GM12865 (cell line): ENCODE data around the gene CACNG1.

Experiments
- DNase-seq: peaks from one replicate; pipeline ENCODE4 v3.0.0; 2010; ENCODE audit warnings: low read depth
- H3K4me3 ChIP-seq: 2 replicates; pipeline ENCODE4 v1.5.1; 2011; ENCODE audit warnings: mild to moderate bottlenecking, low read depth, low read length, control low read depth
- TF ChIP-seq, protein P1 (sequence below): IDR thresholded peaks from 2 replicates; pipeline ENCODE4 v1.5.1; 2011; ENCODE audit warnings: low read length, control low read depth, low read depth, inconsistent platforms; ENCODE audit not compliant: insufficient read depth; ENCODE audit errors: missing control alignments

CACNG1 gene

DNA sequence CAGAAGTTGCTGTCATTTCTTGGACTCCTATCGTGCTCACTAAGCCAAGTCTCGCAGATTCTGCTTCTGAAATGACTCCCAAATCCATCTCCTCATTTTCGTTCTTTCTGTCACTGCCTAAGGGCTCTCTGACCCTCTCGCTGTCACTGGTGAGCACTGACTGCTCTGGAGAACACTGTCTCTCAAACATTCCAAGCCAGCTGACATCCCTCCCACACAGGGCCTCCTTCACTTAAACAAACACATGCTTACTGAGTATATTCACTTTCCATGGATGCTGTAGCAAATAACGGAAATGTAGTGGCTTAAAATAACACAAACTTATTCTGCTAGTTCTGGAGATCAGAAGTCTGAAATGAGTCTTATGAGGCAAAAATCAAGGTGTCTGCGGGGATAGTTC, 18.8 kb downstream of the CACNG1 start:
- H3K4me3 ChIP-seq: no peak overlapping the region
- TF ChIP-seq, protein P1, sequence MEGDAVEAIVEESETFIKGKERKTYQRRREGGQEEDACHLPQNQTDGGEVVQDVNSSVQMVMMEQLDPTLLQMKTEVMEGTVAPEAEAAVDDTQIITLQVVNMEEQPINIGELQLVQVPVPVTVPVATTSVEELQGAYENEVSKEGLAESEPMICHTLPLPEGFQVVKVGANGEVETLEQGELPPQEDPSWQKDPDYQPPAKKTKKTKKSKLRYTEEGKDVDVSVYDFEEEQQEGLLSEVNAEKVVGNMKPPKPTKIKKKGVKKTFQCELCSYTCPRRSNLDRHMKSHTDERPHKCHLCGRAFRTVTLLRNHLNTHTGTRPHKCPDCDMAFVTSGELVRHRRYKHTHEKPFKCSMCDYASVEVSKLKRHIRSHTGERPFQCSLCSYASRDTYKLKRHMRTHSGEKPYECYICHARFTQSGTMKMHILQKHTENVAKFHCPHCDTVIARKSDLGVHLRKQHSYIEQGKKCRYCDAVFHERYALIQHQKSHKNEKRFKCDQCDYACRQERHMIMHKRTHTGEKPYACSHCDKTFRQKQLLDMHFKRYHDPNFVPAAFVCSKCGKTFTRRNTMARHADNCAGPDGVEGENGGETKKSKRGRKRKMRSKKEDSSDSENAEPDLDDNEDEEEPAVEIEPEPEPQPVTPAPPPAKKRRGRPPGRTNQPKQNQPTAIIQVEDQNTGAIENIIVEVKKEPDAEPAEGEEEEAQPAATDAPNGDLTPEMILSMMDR: no peak

GRCh38 chr17:67066717-67067116, 22.4 kb downstream of the CACNG1 start:
- no peak overlapping the region for H3K4me3 ChIP-seq
- no peak for DNase-seq
- TF ChIP-seq, protein P1: no peak

More for the DNA sequence above, 18.8 kb downstream of the CACNG1 start:
- no peak for DNase-seq

GRCh38 chr17:67067571-67068482, 23.5 kb downstream of the CACNG1 start:
- H3K4me3 ChIP-seq: no peak overlapping the region
- TF ChIP-seq, protein P1: no peak
- no peak for DNase-seq

DNA sequence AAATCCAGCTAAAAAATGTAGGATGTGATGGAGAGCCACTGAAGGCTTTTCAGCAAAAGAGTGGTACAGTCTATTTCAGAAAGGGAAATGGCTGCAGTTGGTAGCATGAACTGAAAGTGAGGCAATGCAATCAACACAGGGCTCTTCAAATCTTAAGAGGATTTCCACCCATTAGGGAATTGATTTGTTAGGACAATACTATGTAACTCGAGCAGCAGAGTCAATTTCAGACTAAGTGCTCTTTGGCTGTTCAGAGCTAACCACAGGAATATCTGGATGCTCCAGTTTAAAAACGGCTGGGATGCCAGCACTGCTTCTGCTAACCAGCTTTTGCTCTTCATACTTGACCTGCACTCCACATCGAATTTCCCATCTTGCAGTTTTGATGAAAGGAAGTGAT, 24.6 kb downstream of the CACNG1 start:
- no peak overlapping the region for H3K4me3 ChIP-seq
- no peak for DNase-seq
- TF ChIP-seq, protein P1: no peak

DNA sequence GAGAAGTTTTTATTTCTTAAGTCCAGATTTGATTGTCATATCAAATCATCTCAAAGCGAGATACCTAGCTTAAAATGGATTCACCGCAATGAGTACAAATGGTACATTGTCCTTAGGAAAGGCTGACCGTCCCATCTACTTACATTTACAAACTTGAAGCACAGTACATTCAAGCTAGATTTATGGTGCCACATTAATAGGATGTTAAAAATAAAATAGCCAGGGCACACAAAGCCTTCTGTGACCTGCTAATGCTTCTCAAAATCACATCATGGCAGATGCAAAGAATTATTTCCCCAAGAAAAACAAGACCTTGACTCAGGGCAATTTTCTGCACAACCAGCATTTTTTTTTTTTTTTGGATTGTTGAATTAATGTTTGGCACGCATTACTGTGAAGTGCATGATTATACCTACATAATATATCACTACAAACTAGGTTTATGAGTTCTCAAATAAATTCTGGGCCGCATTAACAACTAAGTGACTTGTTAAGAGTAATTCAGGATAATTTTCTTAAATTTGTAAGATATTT, 25.3 kb downstream of the CACNG1 start:
- no peak for DNase-seq
- TF ChIP-seq, protein P1: no peak

DNA sequence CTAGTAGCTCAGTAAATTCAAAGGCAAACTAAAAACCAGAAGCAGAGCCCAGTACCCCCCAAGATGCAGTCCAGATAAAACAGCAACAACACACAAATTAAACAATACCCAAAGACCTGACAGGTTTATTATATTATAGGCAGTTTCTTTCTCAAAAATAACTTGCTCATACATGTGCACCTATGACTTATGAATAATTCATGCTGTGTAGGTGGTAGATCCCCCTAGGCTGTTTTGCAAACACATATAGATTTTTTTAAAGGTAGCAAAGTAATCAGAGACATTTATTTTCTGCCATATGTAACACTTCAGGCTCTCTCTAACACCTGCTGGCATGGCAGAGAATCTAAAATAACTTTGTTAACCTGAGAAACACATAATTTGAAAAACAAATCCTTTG, 27.2 kb downstream of the CACNG1 start:
- DNase-seq: no peak
- H3K4me3 ChIP-seq: no peak overlapping the region
- TF ChIP-seq, protein P1: no peak

More for the DNA sequence above, 25.3 kb downstream of the CACNG1 start:
- no peak overlapping the region for H3K4me3 ChIP-seq
